HEK293 (cell line): ENCODE measurements around the gene EN2.

ENCODE experiments used
- BCL11B ChIP-seq: fragments of 450-650 bp; formaldehyde crosslinking; IDR thresholded peaks from 2 replicates; pipeline ENCODE4 v1.5.1; 2016; ENCODE audit warnings: low read depth, missing biosample characterization, missing genetic modification characterization
- GLIS2 ChIP-seq: fragments of 450-650 bp; formaldehyde crosslinking; IDR thresholded peaks from 2 replicates; pipeline ENCODE4 v1.5.1; 2016; ENCODE audit warnings: missing biosample characterization, missing genetic modification characterization
- KLF9 ChIP-seq: fragments of 450-650 bp; formaldehyde crosslinking; IDR thresholded peaks from 2 replicates; pipeline ENCODE4 v1.5.1; 2016; ENCODE audit warnings: missing biosample characterization, missing genetic modification characterization, low read depth
- ZNF112 ChIP-seq: fragments of 450-650 bp; formaldehyde crosslinking; IDR thresholded peaks from 2 replicates; pipeline ENCODE4 v1.5.0; 2017; ENCODE audit warnings: missing biosample characterization, missing genetic modification characterization
- ZNF169 ChIP-seq: fragments of 450-650 bp; formaldehyde crosslinking; IDR thresholded peaks from 2 replicates; pipeline ENCODE4 v1.5.1; 2016; ENCODE audit warnings: missing biosample characterization, missing genetic modification characterization
- ZNF2 ChIP-seq: fragments of 450-650 bp; formaldehyde crosslinking; IDR thresholded peaks from 2 replicates; pipeline ENCODE4 v1.5.1; 2016; ENCODE audit warnings: missing biosample characterization, missing genetic modification characterization
- ZNF24 ChIP-seq: fragments of 450-650 bp; formaldehyde crosslinking; IDR thresholded peaks from 2 replicates; pipeline ENCODE4 v1.5.1; 2016; ENCODE audit warnings: missing biosample characterization, missing genetic modification characterization
- ZNF341 ChIP-seq: fragments of 450-650 bp; formaldehyde crosslinking; IDR thresholded peaks from 2 replicates; pipeline ENCODE4; 2016; ENCODE audit warnings: low read depth, missing biosample characterization, missing genetic modification characterization
- ZNF423 ChIP-seq: fragments of 450-650 bp; formaldehyde crosslinking; IDR thresholded peaks from 2 replicates; pipeline ENCODE4 v1.5.1; 2016; ENCODE audit warnings: missing biosample characterization, missing genetic modification characterization
- ZNF501 ChIP-seq: fragments of 450-650 bp; formaldehyde crosslinking; IDR thresholded peaks from 2 replicates; pipeline ENCODE4 v1.5.1; 2016; ENCODE audit warnings: missing biosample characterization, missing genetic modification characterization
- ZNF791 ChIP-seq: fragments of 450-650 bp; formaldehyde crosslinking; IDR thresholded peaks from 2 replicates; pipeline ENCODE4 v1.5.1; 2016; ENCODE audit warnings: missing biosample characterization, missing genetic modification characterization
- ZNF843 ChIP-seq: fragments of 450-650 bp; formaldehyde crosslinking; IDR thresholded peaks from 2 replicates; pipeline ENCODE4 v1.5.1; 2016; ENCODE audit warnings: missing biosample characterization, missing genetic modification characterization
- TF ChIP-seq, protein P1 (sequence below): fragments of 450-650 bp; formaldehyde crosslinking; IDR thresholded peaks from 2 replicates; pipeline ENCODE4 v1.5.1; 2016; ENCODE audit warnings: missing biosample characterization, missing genetic modification characterization
- TF ChIP-seq, protein P2 (sequence below): fragments of 450-650 bp; formaldehyde crosslinking; IDR thresholded peaks from 2 replicates; pipeline ENCODE4 v1.5.1; 2016; ENCODE audit warnings: missing biosample characterization, missing genetic modification characterization
- TF ChIP-seq, protein P3 (sequence below): fragments of 450-650 bp; formaldehyde crosslinking; IDR thresholded peaks from 2 replicates; pipeline ENCODE4 v1.5.1; 2016; ENCODE audit warnings: missing biosample characterization, missing genetic modification characterization
- TF ChIP-seq, protein P4 (sequence below): fragments of 450-650 bp; formaldehyde crosslinking; IDR thresholded peaks from 2 replicates; pipeline ENCODE4 v1.5.1; 2017; ENCODE audit warnings: missing biosample characterization, missing genetic modification characterization
- TF ChIP-seq, protein P5 (sequence below): fragments of 450-650 bp; formaldehyde crosslinking; IDR thresholded peaks from 2 replicates; pipeline ENCODE4 v1.5.1; 2017; ENCODE audit warnings: missing biosample characterization, mild to moderate bottlenecking, missing genetic modification characterization, moderate library complexity
- TF ChIP-seq, protein P6 (sequence below): fragments of 450-650 bp; IDR thresholded peaks from 2 replicates; pipeline ENCODE4 v1.5.1; 2018; ENCODE audit warnings: missing biosample characterization, missing genetic modification characterization
- TF ChIP-seq, protein P7 (sequence below): fragments of 450-650 bp; formaldehyde crosslinking; optimal IDR thresholded peaks from 2 replicates; pipeline ENCODE3; 2016; ENCODE audit warnings: missing biosample characterization, mild to moderate bottlenecking, missing genetic modification characterization

Gene EN2

DNA sequence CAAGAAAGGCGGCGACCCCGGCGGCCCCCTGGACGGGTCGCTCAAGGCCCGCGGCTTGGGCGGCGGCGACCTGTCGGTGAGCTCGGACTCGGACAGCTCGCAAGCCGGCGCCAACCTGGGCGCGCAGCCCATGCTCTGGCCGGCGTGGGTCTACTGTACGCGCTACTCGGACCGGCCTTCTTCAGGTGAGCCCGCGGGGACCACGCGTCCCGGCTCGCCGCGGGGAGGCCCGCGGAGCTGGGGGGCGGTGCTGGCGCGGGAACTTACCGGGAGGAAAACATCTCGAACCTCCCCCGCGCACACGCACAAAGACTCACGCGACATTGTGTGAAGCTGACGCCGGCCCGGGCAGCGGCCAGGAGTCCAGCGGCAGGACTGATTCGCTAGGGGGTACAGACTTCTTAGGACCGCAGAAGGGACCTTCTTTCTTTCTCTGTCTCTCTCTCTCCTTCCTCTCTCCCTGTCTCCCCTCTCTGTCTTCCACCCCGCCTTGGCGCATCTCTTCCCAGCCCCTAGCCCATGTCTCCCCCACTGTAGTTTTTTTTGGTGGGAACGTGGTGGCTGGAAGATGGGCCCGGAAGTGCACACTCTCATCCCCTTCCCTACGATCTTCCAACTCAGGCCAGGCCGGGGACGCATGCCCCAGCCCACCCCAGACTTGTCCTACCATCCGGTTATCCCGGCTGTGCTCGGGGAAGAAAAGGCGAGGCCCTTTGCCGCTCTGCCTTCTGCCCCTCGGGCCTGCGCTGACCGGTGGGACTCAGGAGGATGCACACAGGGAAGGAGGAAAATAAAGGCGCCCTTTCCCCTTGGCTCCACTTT is 1.2 kb downstream of the EN2 start (continued):
- TF ChIP-seq, protein P1, sequence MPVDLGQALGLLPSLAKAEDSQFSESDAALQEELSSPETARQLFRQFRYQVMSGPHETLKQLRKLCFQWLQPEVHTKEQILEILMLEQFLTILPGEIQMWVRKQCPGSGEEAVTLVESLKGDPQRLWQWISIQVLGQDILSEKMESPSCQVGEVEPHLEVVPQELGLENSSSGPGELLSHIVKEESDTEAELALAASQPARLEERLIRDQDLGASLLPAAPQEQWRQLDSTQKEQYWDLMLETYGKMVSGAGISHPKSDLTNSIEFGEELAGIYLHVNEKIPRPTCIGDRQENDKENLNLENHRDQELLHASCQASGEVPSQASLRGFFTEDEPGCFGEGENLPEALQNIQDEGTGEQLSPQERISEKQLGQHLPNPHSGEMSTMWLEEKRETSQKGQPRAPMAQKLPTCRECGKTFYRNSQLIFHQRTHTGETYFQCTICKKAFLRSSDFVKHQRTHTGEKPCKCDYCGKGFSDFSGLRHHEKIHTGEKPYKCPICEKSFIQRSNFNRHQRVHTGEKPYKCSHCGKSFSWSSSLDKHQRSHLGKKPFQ (tag by site-specific recombination), result peak; percentile 68
- TF ChIP-seq, protein P2, sequence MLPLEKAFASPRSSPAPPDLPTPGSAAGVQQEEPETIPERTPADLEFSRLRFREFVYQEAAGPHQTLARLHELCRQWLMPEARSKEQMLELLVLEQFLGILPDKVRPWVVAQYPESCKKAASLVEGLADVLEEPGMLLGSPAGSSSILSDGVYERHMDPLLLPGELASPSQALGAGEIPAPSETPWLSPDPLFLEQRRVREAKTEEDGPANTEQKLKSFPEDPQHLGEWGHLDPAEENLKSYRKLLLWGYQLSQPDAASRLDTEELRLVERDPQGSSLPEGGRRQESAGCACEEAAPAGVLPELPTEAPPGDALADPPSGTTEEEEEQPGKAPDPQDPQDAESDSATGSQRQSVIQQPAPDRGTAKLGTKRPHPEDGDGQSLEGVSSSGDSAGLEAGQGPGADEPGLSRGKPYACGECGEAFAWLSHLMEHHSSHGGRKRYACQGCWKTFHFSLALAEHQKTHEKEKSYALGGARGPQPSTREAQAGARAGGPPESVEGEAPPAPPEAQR, result no peak
- peak; percentile 57; the same call in 1 of the 2 replicates for TF ChIP-seq ZNF2 (tag by site-specific recombination)
- 0 out of 2 replicates have a peak, but pooled peaks have one; percentile 8 for TF ChIP-seq ZNF843 (tag by site-specific recombination)
- TF ChIP-seq, protein P3, sequence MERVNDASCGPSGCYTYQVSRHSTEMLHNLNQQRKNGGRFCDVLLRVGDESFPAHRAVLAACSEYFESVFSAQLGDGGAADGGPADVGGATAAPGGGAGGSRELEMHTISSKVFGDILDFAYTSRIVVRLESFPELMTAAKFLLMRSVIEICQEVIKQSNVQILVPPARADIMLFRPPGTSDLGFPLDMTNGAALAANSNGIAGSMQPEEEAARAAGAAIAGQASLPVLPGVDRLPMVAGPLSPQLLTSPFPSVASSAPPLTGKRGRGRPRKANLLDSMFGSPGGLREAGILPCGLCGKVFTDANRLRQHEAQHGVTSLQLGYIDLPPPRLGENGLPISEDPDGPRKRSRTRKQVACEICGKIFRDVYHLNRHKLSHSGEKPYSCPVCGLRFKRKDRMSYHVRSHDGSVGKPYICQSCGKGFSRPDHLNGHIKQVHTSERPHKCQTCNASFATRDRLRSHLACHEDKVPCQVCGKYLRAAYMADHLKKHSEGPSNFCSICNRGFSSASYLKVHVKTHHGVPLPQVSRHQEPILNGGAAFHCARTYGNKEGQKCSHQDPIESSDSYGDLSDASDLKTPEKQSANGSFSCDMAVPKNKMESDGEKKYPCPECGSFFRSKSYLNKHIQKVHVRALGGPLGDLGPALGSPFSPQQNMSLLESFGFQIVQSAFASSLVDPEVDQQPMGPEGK (tag by site-specific recombination), result peak; percentile 65
- TF ChIP-seq, protein P4, sequence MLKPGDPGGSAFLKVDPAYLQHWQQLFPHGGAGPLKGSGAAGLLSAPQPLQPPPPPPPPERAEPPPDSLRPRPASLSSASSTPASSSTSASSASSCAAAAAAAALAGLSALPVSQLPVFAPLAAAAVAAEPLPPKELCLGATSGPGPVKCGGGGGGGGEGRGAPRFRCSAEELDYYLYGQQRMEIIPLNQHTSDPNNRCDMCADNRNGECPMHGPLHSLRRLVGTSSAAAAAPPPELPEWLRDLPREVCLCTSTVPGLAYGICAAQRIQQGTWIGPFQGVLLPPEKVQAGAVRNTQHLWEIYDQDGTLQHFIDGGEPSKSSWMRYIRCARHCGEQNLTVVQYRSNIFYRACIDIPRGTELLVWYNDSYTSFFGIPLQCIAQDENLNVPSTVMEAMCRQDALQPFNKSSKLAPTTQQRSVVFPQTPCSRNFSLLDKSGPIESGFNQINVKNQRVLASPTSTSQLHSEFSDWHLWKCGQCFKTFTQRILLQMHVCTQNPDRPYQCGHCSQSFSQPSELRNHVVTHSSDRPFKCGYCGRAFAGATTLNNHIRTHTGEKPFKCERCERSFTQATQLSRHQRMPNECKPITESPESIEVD (tag by site-specific recombination), result no peak
- peak; percentile 44; the same call in 1 of the 2 replicates for TF ChIP-seq ZNF423
- TF ChIP-seq, protein P5, sequence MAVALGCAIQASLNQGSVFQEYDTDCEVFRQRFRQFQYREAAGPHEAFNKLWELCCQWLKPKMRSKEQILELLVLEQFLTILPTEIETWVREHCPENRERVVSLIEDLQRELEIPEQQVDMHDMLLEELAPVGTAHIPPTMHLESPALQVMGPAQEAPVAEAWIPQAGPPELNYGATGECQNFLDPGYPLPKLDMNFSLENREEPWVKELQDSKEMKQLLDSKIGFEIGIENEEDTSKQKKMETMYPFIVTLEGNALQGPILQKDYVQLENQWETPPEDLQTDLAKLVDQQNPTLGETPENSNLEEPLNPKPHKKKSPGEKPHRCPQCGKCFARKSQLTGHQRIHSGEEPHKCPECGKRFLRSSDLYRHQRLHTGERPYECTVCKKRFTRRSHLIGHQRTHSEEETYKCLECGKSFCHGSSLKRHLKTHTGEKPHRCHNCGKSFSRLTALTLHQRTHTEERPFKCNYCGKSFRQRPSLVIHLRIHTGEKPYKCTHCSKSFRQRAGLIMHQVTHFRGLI (tag by site-specific recombination), result peak; percentile 28; the same call in 1 of the 2 replicates
- no peak for TF ChIP-seq ZNF791 (tag by site-specific recombination)
- TF ChIP-seq ZNF24 (tag by site-specific recombination), result no peak
- peak; percentile 93 for TF ChIP-seq GLIS2 (tag by site-specific recombination)
- peak; percentile 48; the same call in 1 of the 2 replicates for TF ChIP-seq ZNF501 (tag by site-specific recombination)
- no peak for TF ChIP-seq BCL11B (tag by site-specific recombination)
- TF ChIP-seq ZNF169 (tag by site-specific recombination), result no peak
- no peak for TF ChIP-seq ZNF112 (tag by site-specific recombination)
- TF ChIP-seq KLF9 (tag by site-specific recombination), result peak; percentile 42
- TF ChIP-seq, protein P6, sequence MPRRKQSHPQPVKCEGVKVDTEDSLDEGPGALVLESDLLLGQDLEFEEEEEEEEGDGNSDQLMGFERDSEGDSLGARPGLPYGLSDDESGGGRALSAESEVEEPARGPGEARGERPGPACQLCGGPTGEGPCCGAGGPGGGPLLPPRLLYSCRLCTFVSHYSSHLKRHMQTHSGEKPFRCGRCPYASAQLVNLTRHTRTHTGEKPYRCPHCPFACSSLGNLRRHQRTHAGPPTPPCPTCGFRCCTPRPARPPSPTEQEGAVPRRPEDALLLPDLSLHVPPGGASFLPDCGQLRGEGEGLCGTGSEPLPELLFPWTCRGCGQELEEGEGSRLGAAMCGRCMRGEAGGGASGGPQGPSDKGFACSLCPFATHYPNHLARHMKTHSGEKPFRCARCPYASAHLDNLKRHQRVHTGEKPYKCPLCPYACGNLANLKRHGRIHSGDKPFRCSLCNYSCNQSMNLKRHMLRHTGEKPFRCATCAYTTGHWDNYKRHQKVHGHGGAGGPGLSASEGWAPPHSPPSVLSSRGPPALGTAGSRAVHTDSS, result 0 out of 2 replicates have a peak, but pooled peaks have one; percentile 9
- TF ChIP-seq ZNF341 (tag by site-specific recombination), result peak; percentile 51; the same call in 1 of the 2 replicates
- TF ChIP-seq, protein P7, sequence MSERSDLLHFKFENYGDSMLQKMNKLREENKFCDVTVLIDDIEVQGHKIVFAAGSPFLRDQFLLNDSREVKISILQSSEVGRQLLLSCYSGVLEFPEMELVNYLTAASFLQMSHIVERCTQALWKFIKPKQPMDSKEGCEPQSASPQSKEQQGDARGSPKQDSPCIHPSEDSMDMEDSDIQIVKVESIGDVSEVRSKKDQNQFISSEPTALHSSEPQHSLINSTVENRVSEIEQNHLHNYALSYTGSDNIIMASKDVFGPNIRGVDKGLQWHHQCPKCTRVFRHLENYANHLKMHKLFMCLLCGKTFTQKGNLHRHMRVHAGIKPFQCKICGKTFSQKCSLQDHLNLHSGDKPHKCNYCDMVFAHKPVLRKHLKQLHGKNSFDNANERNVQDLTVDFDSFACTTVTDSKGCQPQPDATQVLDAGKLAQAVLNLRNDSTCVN (tag by site-specific recombination), result peak; percentile 87
